Ishikawa (cell line): Measurements from ENCODE around the gene KCNQ1OT1.

Experiments
- CEBPB ChIP-seq: IDR thresholded peaks from 2 replicates; pipeline ENCODE4 v1.6.1; 2012
- CREB1 ChIP-seq: IDR thresholded peaks from 2 replicates; pipeline ENCODE4 v1.6.1; 2012; ENCODE audit warnings: low read depth
- EGR1 ChIP-seq: IDR thresholded peaks from 2 replicates; pipeline ENCODE4 v1.6.1; 2012
- EP300 ChIP-seq: IDR thresholded peaks from 2 replicates; pipeline ENCODE4 v1.6.1; 2012; ENCODE audit warnings: borderline replicate concordance
- FOXM1 ChIP-seq: IDR thresholded peaks from 2 replicates; pipeline ENCODE4 v1.6.1; 2012; ENCODE audit warnings: low read depth, borderline replicate concordance
- MAX ChIP-seq: IDR thresholded peaks from 2 replicates; pipeline ENCODE4 v1.6.1; 2012
- NFIC ChIP-seq: IDR thresholded peaks from 2 replicates; pipeline ENCODE4 v1.6.1; 2012
- RAD21 ChIP-seq: IDR thresholded peaks from 2 replicates; pipeline ENCODE4 v1.6.1; 2012; ENCODE audit warnings: low read depth
- TAF1 ChIP-seq: IDR thresholded peaks from 2 replicates; pipeline ENCODE4 v1.6.1; 2012; ENCODE audit warnings: low read depth, mild to moderate bottlenecking
- TCF12 ChIP-seq: IDR thresholded peaks from 2 replicates; pipeline ENCODE4 v1.6.1; 2012; ENCODE audit warnings: low read depth
- TEAD4 ChIP-seq: IDR thresholded peaks from 2 replicates; pipeline ENCODE4 v1.6.1; 2012
- YY1 ChIP-seq: IDR thresholded peaks from 2 replicates; pipeline ENCODE4 v1.6.1; 2012; ENCODE audit warnings: low read depth
- ZBTB7A ChIP-seq: IDR thresholded peaks from 2 replicates; pipeline ENCODE4 v1.6.1; 2012; ENCODE audit warnings: low read depth
- TF ChIP-seq, protein P1 (sequence below): IDR thresholded peaks from 2 replicates; pipeline ENCODE4 v1.6.1; 2012; ENCODE audit warnings: low read depth, mild to moderate bottlenecking
- TF ChIP-seq, protein P2 (sequence below): IDR thresholded peaks from 2 replicates; pipeline ENCODE4 v1.6.1; 2012

Gene KCNQ1OT1

DNA sequence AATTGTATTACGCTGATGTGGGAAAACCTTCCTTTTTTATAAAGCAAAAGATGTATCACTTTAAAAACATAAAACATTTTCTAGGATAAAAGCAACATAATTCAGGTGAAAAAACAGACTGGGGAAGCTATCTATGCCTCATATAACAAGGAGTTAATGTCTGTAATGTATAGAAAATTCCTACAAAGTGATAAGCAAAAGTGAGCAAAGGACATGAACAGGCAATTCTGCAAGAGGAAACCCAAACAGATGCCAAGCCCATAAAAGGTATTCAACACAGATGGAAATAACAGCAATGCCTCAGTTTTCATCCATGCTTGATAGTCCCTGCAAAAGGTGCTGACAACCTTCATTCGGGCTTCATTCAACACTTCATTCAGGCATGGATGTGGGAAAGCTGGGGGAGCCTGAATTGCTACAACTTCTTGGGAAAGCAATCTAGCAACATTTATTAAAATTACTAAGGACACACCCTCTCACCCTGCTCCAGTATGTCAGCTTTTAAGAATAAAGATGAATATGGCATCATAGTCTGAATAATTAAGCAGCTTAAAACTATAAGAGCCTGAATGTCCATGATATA, 39.3 kb downstream of the KCNQ1OT1 start:
- TF ChIP-seq MAX (no peak), CREB1 (no peak), FOXM1 (no peak), YY1 (no peak), ZBTB7A (no peak), EGR1 (no peak), CEBPB (no peak), TCF12 (no peak), TEAD4 (no peak), TAF1 (no peak), NFIC (no peak), EP300 (no peak), RAD21 (no peak)
- TF ChIP-seq, protein P1, sequence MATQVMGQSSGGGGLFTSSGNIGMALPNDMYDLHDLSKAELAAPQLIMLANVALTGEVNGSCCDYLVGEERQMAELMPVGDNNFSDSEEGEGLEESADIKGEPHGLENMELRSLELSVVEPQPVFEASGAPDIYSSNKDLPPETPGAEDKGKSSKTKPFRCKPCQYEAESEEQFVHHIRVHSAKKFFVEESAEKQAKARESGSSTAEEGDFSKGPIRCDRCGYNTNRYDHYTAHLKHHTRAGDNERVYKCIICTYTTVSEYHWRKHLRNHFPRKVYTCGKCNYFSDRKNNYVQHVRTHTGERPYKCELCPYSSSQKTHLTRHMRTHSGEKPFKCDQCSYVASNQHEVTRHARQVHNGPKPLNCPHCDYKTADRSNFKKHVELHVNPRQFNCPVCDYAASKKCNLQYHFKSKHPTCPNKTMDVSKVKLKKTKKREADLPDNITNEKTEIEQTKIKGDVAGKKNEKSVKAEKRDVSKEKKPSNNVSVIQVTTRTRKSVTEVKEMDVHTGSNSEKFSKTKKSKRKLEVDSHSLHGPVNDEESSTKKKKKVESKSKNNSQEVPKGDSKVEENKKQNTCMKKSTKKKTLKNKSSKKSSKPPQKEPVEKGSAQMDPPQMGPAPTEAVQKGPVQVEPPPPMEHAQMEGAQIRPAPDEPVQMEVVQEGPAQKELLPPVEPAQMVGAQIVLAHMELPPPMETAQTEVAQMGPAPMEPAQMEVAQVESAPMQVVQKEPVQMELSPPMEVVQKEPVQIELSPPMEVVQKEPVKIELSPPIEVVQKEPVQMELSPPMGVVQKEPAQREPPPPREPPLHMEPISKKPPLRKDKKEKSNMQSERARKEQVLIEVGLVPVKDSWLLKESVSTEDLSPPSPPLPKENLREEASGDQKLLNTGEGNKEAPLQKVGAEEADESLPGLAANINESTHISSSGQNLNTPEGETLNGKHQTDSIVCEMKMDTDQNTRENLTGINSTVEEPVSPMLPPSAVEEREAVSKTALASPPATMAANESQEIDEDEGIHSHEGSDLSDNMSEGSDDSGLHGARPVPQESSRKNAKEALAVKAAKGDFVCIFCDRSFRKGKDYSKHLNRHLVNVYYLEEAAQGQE, result no peak
- TF ChIP-seq, protein P2, sequence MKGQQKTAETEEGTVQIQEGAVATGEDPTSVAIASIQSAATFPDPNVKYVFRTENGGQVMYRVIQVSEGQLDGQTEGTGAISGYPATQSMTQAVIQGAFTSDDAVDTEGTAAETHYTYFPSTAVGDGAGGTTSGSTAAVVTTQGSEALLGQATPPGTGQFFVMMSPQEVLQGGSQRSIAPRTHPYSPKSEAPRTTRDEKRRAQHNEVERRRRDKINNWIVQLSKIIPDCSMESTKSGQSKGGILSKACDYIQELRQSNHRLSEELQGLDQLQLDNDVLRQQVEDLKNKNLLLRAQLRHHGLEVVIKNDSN, result no peak

GRCh38 chr11:2657697-2658284, 42.0 kb downstream of the KCNQ1OT1 start:
- no peak for TF ChIP-seq EP300
- TF ChIP-seq FOXM1, result no peak
- TF ChIP-seq TAF1, result no peak
- TF ChIP-seq NFIC, result no peak
- no peak for TF ChIP-seq MAX
- TF ChIP-seq, protein P1, result no peak
- no peak for TF ChIP-seq EGR1
- no peak for TF ChIP-seq TCF12
- no peak for TF ChIP-seq ZBTB7A
- TF ChIP-seq YY1, result no peak
- TF ChIP-seq CREB1, result no peak
- no peak for TF ChIP-seq RAD21
- TF ChIP-seq CEBPB, result no peak
- TF ChIP-seq, protein P2, result no peak
- no peak for TF ChIP-seq TEAD4

DNA sequence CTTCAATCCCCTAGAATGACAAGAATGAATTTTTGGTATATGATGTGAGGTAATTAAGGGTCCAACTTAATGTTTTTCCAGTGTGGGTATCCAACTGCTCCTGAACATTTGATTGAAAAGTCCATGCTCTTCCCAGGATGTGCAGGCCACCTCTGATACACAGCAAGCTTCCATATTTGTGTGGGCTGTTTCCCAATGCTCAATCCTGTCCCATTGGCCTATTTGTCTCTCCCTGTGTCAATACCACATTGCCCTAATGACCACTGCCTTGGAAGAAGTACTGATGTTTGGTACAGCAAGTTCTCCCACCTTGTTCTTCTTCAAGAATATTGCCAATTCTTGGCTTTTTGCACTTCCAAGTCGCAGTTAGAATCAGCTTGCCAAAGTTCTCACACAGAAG, 42.9 kb downstream of the KCNQ1OT1 start:
- TF ChIP-seq RAD21 (no peak), EGR1 (no peak), NFIC (no peak), FOXM1 (no peak), EP300 (no peak), ZBTB7A (no peak), TEAD4 (no peak), TAF1 (no peak), YY1 (no peak)
- TF ChIP-seq, protein P1, result no peak

- TF ChIP-seq EP300 (no peak), TAF1 (no peak), YY1 (no peak), ZBTB7A (no peak), CEBPB (no peak)
- TF ChIP-seq, protein P1, result no peak
Measured at GRCh38 chr11:2655834-2656622, 43.8 kb downstream of the KCNQ1OT1 start.
